HG02938 (cell line): ENCODE data around the gene DCC.

ENCODE experiments used
- ATAC-seq: cut with Tn5 transposase; IDR thresholded peaks from one replicate; pipeline ENCODE4 v1.9.1; 2021; ENCODE audit warnings: mild to moderate bottlenecking, moderate library complexity; ENCODE audit not compliant: unreplicated experiment

Gene DCC

DNA sequence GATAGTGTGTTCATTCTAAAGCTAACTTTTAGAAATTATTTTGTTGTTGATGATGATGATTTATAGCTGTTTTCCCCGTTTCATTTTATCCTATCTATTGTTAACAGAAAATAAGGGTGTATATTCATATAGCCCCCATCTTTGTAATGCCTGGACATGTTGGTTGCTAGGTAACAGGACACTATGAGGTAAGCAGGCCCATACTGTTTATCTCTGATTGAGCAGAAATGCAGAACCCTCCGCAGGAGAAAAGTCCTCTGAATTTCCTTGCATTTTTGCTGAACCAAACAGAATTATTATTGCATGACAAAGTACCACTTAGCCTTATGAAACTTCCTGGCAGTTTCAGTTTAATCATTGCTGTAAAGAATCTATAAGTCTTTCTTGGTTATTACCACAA is 339.4 kb downstream of the DCC start:
- no peak for ATAC-seq

DNA sequence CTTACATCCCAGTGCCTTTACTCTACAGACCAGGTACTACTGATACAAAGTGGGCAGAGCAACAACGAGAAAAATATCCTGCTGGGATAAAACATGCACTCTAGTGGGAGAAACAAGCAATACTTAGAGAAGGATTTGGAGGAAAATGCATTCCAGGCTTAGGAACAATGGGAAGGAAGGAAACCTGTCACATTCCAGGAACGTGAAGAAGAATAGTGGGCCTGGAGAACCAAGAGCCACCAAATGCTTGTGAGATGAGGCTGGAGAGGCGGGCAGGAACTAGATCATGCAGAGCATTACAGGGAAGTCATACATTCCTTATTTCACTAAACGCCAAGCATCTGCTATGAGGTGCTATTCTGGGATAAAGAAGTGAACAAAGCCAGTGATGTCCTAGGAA is 342.3 kb downstream of the DCC start:
- ATAC-seq = no peak

DNA sequence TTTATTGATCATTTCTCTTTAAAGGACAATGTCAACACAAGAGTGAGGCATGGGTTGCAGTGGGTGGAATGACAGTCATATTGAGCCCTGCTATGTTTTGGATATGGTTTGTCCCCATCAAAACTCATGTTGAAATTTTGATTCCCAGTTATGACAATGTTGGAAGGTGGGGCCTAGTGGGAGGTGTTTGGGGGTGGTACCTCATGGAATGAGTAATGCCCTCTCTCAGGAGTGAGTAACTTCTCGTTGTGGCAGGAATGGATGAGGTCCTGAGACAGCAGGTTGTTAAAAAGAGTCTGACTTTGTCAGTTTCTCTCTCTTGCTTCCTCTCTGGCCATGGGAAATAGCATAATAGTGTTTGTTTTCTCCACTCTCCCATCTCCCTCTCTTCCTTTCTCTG is 345.3 kb downstream of the DCC start:
- no peak for ATAC-seq

DNA sequence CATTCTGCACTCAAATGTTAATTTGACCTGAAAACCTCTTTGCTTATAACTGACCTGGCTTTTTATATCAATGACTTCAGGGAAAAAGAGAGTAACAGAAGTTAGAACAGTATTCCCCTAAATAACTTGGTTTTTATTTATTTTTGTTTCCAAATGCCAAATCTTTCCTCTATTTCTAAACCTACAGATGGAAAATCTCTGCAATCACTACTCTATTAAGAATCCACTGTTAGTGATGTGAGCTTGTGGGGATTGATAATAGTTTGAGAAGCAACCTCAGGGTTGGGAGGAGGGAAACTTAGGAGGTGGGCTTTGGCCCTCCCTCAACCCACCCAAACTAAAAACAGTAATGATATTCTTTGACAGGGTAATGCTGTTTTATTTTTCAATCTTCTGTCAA is 351.8 kb downstream of the DCC start:
- ATAC-seq = no peak

DNA sequence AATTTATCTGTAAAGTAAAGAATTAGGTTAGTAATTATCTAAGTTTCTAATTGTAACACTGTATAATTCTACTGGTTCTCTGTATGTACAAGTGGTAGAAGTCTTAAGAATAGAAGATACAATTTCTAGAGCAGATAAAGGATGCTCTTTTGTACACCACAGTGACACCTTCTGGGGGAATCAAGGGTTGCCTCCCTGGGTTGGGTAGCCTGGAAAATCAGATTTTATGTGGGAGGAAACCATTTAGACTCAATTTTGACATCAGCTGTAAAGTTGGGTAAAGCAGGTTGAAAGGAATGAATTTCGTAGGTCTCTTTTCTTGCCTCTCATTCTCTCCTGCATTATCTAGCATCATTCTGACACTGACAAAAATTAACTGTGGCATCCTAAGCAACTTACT is 354.8 kb downstream of the DCC start:
- no peak for ATAC-seq

DNA sequence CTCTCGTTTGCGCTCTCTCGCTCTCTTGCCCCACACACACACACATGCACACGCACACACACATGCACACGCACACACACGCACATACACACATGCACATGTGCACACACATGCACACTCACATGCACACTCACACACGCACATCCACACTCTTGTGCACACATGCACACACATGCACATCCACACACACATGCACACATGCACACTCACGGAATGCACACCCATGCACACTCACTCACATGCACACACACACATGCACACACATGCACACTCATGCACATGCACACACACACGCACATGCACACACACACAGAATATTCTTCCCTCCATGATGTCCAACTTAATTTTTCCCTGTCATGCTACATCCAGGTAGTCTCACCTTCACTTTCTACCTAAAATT is 360.1 kb downstream of the DCC start:
- ATAC-seq = no peak

DNA sequence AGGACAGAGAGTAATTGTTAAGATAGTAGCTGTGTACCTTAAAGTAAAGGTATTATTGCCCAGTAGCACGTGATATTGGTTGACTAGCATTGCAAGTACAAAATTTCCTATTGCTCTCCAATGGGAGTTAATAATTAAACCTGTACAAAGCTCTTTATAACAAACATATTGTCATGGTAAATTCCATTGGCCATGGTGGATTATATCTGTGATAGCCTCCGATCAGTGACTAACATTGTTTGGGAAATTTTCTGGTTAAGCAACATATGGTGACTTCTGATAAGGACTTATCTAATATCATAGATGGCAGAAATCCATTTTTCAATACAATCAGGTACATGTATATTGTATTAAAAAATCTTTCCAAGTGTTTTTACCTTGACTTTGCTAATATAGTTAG is 360.8 kb downstream of the DCC start:
- no peak for ATAC-seq

DNA sequence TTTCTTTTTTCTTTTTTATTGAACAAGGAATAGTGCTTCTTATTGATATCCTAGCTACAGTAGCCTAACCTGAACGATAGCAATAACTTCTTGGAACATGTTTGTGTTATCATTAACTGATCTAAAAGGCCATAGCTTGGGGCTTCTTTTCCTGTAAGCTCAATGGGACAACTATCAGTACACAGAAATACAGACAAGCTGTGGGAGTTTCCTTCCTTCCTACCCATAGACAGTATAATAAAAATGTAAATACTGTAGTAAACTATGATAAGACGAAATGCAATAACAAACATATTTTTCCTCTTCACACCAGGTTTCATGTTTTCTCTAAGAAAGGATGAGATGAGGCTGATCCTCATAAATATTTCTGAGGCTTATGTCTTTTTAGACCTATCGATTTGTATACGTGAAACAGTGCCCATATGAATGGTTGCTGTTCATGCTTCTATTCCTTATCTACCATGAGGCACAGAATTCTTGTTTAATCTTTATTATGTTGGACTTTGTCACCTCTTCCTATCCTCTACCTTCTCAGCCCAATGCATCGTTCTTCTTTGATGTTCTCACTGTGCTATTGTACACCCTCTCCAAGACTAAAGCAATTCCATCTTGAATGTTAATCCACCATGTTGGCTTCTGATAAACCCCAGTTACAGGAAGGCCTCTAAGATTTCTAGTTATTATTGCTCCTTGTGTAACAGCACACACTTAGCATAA is 361.4 kb downstream of the DCC start:
- ATAC-seq = no peak

DNA sequence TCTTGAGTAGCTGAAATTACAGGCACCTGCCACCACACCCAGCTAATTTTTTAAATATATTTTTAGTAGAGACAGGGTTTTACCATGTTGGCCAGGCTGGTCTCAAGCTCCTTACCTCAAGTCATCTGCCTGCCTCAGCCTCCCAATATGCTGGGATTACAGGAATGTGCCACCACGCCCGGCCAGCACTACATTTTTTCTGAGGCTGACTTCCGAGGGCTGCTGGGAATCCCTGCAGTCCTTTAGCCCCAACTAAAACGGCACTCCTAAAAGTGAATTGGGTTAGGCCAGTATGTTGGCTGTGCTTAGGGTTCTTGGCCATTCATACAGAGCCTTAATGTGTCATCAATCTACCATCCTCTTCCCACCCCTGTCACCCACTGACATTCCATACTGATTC is 375.4 kb downstream of the DCC start:
- ATAC-seq = no peak

DNA sequence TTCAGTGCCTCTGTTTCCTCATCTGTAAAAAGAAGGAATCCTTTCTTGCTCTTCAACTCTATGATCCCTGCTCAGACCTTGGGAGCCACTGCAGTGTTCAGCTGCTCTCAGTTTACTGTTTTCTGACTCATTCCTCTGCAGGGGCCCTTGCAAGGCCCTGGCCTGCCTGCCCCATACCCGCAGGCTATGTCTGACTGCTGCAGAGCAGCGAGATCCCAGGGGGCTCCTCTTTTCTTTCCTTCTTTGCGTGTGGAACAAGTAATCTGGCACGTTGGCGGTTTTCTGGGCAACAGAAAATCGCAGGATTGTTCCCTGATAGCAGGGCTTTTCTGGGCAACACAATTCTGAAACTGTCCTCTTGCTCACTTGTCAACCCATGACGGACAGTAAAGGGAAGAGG is 376.0 kb downstream of the DCC start:
- ATAC-seq = no peak

DNA sequence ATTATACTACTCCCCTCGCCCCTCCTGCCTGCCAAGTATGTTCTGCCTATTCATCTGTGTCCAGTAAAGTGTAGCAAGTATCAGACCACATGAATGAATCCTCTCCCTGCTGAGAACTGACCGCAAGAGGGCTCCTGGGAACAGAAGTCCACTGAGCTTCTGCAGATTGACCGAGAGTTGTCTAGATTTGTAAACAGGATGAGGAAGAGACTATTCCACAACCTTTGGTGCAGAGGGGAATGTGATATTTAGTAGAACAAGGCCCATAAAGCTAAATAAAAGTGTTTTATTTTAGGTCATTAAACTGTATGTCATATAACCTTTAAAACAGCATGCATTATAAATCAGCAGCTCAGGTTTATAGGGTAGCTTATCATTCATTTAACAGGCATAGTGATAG is 377.0 kb downstream of the DCC start:
- ATAC-seq = no peak

DNA sequence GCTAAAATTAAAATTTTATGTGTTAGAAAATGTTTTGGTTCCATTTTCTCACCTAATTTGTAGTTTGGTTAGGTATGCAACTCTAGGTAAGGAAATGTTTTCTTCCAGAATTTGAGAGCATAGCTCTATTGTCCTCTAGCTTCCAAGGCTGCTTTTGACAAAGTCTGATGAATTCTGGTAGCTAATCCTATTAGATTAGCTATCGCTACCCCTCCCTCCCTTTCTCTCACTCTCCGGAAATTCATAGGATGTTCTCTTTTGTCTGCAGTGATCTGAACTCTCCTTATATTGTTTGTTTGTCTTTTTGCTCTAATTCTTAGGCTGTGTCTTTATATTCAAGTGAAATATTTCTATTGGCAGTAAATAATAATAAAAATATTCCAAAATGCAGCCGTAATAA is 382.9 kb downstream of the DCC start:
- no peak for ATAC-seq

DNA sequence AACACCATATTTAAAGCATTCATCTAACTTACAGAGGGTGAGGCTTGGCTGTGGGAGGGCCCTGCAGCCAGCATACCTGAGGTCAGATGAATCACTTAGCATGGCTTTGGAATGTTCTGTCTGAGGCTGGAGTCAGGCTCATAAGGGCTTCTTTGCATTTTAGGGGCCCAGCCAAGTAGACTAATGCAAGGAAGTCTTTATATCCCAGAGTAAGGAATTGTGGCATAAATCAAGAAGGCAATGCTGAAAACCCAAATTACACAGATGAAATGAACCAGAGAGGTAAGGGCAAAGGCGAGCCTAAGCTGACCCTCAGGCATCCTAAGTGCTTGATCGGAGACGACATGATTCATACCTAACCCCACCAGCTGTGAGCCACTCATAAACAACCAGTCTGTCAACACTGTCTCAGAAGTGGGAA is 383.6 kb downstream of the DCC start:
- ATAC-seq = no peak

DNA sequence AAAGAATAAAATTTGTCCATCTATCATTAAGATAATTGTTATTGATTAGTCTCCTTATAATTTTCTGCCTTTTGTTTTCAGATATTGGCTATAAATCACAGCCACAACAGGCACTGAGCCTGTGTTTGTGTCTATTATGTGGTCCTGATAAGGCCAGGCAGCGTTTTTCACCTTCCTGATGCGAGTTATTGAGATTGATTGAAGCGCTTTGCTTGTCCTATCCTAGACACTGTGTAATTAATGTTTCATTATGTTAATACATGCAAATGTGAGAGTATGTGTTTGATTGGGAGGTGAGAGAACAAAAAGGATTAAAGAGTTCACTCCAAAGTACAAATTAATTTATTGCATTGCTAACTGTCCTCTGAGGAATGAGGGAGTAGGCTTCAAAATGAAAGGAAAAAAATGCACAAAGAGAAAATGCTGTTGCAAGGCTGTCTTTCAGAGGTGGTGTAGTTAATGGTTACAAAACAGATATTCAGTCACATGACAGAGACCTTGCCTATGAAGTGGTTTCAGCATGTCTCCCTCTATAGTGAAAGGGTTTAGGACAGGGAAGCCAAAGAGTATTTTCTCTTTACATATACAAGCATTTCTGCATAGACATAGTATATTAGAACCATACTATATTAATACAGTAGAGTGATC is 391.1 kb downstream of the DCC start:
- ATAC-seq = no peak

DNA sequence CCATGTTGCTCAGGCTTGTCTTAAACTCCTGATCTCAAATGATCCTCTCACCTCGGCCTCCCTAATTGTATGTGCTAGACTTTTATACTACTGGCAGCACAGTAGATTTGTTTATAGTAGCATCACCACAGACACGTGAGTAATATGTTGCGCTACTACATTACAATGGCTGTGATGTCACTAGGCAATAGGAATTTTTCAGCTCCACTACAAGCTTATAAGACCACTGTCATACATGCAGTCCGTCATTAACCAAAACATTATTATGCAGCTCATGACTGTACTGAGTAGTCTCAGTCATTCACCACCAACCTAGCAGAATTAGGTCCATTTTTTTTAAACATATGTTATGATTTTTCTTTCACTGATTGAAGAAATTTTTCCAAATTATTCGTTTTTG is 398.9 kb downstream of the DCC start:
- ATAC-seq = no peak

DNA sequence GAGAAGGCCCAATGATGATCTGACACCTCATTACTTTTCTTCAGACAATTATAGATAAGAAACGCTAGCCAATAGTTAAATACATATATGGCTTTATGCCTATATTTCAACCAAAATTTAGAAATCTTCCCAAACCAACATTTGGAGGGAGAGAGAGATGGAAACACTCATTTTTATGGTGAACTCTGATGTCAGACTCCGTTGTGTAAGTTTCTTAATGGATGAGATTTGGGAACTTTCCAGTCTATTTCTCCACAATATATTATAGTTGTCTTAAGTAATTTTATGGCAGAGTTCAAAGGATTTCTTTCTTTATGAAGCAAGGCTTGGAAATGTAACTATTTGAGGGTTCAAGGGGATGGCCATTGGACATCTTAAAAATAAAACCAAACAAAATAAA is 407.0 kb downstream of the DCC start:
- no peak for ATAC-seq

DNA sequence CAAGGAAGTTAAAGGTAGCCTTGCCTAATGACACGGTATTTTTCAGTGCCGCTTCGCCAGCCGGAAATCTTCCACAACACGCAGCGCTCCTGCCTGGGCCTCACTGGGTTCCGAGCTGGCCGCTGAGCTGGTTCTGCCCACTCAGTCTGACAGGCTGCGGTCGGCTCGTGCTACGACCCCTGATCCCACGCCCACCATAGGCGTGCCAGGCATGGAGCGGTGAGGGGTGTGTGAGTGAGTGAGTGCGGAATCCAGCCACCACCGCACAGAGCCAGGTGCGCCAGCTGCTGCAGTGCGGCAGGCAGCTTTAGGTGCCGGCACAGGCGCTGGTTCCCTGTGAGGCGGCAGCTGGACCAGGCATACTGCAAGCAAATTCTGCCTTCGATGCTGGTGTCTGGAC is 407.9 kb downstream of the DCC start:
- ATAC-seq = no peak

DNA sequence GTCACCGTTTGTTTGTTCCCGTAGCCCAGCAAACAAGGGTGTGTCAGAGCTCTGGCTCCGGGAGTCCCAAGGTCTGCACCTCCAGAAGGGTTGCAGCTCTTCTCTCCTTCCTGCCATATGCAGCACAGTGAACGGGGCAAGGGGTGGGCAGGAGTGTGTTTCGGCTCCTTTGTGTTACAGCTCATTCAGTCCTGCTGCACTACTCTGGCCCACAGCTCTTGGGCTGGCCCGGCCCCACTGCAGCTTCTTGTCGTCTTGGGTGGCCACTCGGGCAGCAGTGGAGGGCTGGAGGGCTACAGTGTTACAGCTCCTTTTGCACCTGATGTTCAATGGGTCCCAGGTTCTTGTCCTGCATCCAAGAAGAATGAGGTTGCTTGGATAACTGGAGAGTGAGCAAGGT is 408.3 kb downstream of the DCC start:
- ATAC-seq = no peak

DNA sequence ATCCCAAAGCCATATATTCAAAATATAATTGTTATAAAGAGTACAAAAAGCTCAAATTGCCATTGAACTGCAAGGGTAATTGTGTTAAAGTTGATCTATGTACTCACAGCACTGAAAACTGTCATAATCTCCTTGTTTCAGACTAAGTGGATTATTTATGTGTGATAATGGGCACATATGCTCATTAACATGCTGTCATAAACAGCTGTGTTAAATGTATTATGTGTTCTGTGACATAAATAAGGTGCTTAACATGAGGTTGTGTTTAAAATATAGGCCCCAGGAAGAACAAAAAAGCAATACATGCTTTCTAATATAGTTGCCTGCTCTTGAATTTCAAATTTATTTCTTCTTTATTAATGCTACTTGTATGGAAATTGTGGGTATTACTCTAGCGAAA is 409.5 kb downstream of the DCC start:
- no peak for ATAC-seq

DNA sequence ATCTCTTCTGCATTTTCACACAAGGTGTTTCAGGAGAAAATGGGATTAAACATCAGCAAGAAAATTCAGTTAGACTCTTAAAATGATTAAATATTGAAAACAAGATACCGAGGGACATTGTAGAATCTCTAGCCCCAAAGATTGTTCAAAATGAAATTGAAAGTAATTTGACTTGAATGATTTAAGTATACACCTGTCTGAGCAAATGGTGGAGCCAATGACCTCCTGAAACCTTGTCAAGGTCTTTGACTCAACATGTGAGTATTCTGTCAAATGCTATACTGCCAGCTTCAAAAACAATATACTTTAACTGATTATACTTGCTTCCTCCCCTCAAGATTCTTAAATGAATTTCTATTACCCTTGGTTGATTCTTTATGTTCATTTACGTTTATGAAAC is 411.0 kb downstream of the DCC start:
- ATAC-seq = no peak

DNA sequence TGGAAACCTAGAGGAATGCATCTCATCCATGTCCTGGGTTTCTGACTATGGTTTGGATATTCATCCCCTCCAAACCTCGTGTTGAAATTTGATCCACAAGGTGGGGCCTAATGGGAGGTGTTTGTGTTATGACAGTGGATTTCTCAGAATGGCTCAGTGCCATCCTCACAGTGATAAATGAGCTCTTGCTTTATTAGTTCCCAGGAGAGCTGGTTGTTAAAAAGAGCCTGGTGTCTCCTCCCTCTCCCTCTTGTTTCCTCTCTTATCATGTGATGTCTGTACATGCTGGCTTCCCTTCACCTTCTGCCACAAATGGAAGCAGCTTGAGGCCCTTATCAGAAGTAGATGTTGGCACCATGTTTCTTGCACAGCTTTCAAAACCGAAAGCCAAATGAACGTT is 424.3 kb downstream of the DCC start:
- no peak for ATAC-seq

DNA sequence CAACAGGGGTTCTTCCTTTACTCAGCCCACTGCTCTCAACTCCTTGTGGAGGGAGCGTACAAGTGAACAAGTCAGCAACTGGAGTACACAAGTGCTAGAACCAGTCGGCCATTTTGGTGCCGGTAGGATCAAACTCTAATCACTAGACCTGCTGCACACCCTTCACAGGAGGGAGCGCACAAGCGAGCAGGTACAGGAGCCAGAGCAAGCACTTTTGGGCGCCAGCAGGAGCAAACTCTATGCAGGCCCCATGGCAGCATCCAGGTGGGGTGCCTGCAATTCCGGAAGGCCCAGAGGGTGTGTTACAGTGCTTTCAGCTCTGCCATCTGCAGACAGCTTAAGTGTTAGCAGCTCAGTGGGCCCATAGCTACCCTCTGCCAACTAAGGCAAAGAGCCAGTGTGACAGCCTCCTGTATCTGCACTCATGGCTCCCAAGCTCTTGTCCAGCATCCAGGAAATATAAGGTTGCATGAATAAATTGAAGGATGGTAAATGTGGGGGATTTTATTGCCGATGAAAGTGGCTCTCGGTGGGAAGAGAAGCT is 426.1 kb downstream of the DCC start:
- ATAC-seq = no peak

DNA sequence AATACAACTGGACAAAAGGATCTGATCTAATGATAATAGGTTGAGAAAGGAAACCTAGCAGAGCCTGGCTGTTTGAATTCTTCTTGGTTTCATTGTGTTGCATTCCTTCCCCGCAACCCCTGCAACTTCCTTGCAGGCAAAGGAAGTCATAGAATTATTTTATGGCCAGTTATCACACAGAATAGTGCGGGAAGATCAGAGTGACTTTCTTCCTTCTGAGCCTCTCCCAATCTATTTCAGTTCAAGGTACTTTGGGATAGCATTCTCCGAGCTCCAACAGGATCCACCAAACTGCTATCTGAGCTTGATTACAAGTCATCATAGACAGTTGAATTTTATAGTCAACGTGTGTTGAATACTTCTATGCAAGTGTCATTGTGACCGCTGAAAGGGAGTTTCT is 441.1 kb downstream of the DCC start:
- no peak for ATAC-seq
